ENCODE data around the gene L3HYPDH. TPM values are rescaled to one million over a fixed set of nuclear protein-coding genes. Genes with fewer than 3 reads are reported as not detected.

Gene L3HYPDH
- 14.0 and 15.9 TPM in 2 replicates for total RNA-seq

DNA sequence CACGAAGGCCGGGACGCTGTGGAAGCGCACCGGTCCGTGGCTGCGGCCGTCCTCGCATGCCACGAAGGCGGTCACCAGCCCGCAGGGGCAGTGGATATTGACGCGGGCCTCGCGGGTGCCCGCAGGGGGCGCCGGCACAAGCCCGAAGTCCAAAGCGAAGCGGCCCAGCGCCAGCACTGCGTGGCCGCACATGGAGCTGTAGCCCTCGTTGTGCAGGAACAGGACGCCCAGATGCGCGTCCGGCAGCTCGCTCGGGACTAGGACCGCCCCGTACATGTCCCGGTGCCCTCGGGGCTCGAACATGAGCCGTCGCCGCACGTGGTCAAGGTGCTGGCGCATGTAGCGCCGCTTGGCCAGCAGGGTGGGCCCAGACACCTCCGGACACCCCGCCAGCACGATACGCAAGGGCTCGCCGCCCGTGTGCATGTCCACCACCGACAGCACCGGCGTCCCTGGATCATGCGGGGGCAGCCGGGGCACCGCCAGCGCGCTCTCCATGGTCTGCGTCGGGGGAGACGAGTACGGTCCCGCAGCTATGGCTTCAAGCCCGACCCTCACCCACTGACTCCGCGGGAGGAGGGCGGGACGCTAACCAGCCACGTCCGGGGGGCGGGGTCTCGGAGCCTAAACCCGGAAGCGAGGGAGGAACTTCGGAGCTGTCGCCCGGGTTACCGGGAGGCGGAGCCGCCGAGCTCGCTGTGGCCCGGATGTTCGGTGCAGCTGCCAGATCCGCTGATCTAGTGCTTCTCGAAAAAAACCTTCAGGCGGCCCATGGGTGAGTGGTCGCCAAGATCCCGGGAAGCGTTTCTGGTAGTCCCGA is at the start of gene L3HYPDH, which contains the start of gene JKAMP:
Gene L3HYPDH, minus strand, starts transcription at position 590 of the 820 bp plus-strand sequence. Its CDS starts 92 bp downstream, at position 498.
Gene JKAMP, plus strand, starts transcription at position 699 of the 820 bp plus-strand sequence. Its CDS starts 73 bp downstream, at position 772.
- Mint-ChIP-seq H3K27me3 (ENCODE audit: insufficient read depth) (no peaks in the 10 kb centered on the region), H3K36me3 (ENCODE audit: low read depth) (peaks cover 18% of the 10 kb centered on the region), H3K27ac (peak within 1 kb of the TSS; percentile 90), H3K4me3 (peak within 1 kb of the TSS; percentile 94), H3K9me3 (no peaks in the 10 kb centered on the region), H3K4me1 (ENCODE audit: low read depth) (peaks cover 60% of the 10 kb centered on the region)
- peak; percentile 95 for DNase-seq (ENCODE audit: low spot score)
- intact Hi-C loops (cut with micrococcal nuclease): loop anchor here (1.0 to 5.0 kb wide), 10 partner anchors 19 to 1283 kb away; partner anchors contain the start of genes ACTR10, ARID4A, CCDC175 and DAAM1

DNA sequence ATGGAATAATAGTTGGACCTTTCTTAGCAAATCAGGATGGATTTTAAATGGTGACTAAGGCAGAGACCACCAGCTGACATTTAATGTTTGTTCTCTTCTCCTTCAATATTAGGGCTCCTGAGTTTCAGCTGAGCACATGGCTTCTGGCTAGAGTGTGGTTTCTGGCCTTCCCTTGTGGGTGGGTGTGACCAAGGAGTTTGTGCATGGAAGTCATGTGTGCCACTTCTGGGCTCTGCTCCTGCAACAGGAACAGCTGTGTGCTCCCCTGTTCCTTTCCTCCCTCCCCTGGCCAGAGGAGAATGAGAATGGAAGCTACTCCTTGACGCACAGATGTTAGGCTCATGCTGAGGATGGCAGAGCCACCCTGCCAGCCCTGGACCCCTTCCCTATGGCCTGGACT is 48.2 kb upstream of the L3HYPDH start:
- no peaks in the 10 kb centered on the region for H3K4me1 Mint-ChIP-seq (ENCODE audit: low read depth)
- no peak overlapping the region for H3K27ac Mint-ChIP-seq
- no peak overlapping the region for H3K4me3 Mint-ChIP-seq
- intact Hi-C loops (cut with micrococcal nuclease): no loop called here
- no peaks in the 10 kb centered on the region for H3K36me3 Mint-ChIP-seq (ENCODE audit: low read depth)
- H3K27me3 Mint-ChIP-seq (ENCODE audit: insufficient read depth): peaks cover 11% of the 10 kb centered on the region
- no peaks in the 10 kb centered on the region for H3K9me3 Mint-ChIP-seq
- DNase-seq (ENCODE audit: low spot score): no peak

DNA sequence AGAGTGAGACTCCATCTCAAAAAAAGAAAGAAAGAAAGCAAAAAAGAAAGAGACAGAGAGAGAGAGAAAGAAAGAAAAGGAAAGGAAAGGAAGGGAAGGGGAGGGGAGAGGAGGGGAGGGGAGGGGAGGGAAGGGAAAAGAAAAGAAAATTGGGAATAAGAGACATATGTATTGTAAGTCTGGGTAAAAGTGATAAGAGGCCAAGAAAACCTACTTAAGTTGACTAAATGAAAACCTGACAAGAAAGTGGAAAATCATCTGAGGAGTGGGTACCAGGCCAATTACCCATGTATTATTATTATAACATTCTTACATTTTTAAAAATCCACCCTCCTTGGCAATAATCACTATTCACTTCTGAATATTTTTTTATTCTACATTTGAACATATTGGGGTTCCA is 46.1 kb upstream of the L3HYPDH start:
- no peaks in the 10 kb centered on the region for H3K36me3 Mint-ChIP-seq (ENCODE audit: low read depth)
- no peak for DNase-seq (ENCODE audit: low spot score)
- intact Hi-C loops (cut with micrococcal nuclease): no loop called here
- H3K27me3 Mint-ChIP-seq (ENCODE audit: insufficient read depth): peaks cover 13% of the 10 kb centered on the region
- H3K9me3 Mint-ChIP-seq: no peaks in the 10 kb centered on the region
- no peaks in the 10 kb centered on the region for H3K4me1 Mint-ChIP-seq (ENCODE audit: low read depth)
- H3K4me3 Mint-ChIP-seq: no peak overlapping the region
- H3K27ac Mint-ChIP-seq: no peak overlapping the region

- no peaks in the 10 kb centered on the region for H3K9me3 Mint-ChIP-seq
- no peak overlapping the region for H3K4me3 Mint-ChIP-seq
- H3K36me3 Mint-ChIP-seq (ENCODE audit: low read depth): no peaks in the 10 kb centered on the region
These were observed 45.0 kb upstream of the L3HYPDH start for GRCh38 chr14:59529189-59529588.

DNA sequence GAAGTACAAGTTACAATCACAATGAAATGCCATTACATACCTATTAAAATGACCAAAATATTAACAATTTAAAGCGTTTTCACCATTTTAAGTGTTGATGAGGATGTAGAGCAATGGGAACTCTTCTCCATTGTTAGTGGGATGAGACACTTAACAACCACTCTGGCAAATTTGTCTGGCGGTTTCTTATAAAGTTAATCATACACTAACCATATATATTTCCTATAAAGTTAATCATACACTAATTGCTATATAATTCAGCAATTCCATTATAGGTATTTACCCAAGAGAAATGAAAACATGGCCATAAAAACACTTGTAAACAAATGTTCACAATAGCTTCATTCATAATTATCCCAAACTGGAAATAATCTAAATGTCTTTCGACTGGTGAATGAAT is 36.0 kb upstream of the L3HYPDH start:
- Mint-ChIP-seq H3K4me3 (no peak overlapping the region), H3K27me3 (ENCODE audit: insufficient read depth) (peaks cover 7% of the 10 kb centered on the region), H3K27ac (no peak overlapping the region), H3K4me1 (ENCODE audit: low read depth) (no peaks in the 10 kb centered on the region), H3K9me3 (no peaks in the 10 kb centered on the region), H3K36me3 (ENCODE audit: low read depth) (no peaks in the 10 kb centered on the region)
- intact Hi-C loops (cut with micrococcal nuclease): no loop called here
- DNase-seq (ENCODE audit: low spot score): no peak

More at GRCh38 chr14:59529189-59529588, 45.0 kb upstream of the L3HYPDH start:
- no peak overlapping the region for H3K27ac Mint-ChIP-seq
- intact Hi-C loops (cut with micrococcal nuclease): no loop called here
- H3K4me1 Mint-ChIP-seq (ENCODE audit: low read depth): no peaks in the 10 kb centered on the region
- DNase-seq (ENCODE audit: low spot score): no peak
- peaks cover 18% of the 10 kb centered on the region for H3K27me3 Mint-ChIP-seq (ENCODE audit: insufficient read depth)

DNA sequence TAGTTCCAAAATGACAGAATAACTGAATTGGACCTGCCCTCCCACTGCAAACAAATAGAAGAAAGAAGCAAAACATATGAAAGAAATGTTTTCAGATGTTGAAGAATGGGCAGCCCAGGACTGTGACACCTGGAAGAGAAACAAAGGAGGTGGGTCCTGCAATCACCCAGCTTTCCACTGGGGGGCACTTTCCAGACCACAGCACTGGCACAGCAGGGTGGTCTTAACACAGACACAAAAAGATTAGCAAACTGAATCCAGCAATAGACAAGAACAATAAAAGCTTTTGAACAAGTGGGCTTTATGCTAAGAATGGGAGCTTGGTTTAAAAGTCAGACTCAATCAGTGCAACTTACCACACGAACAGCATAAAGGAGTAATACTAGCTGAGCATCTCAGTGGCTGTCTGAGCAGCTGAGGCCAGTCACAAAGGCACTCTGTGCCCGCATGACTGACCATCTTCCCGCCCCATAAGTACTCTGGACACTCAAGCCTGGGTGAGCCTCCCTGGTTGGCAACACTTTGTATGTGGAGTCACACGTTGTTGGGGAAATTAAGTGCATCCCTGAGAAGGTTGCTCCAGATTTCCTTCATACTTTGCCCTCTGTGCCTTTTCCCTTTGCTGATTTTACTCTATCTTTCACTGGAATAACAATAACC is 27.8 kb upstream of the L3HYPDH start:
- Mint-ChIP-seq H3K4me3 (no peak overlapping the region), H3K36me3 (ENCODE audit: low read depth) (peaks cover 1% of the 10 kb centered on the region), H3K4me1 (ENCODE audit: low read depth) (no peaks in the 10 kb centered on the region), H3K27ac (no peak overlapping the region), H3K9me3 (no peaks in the 10 kb centered on the region), H3K27me3 (ENCODE audit: insufficient read depth) (peaks cover 13% of the 10 kb centered on the region)
- no peak for DNase-seq (ENCODE audit: low spot score)
- intact Hi-C loops (cut with micrococcal nuclease): no loop called here

DNA sequence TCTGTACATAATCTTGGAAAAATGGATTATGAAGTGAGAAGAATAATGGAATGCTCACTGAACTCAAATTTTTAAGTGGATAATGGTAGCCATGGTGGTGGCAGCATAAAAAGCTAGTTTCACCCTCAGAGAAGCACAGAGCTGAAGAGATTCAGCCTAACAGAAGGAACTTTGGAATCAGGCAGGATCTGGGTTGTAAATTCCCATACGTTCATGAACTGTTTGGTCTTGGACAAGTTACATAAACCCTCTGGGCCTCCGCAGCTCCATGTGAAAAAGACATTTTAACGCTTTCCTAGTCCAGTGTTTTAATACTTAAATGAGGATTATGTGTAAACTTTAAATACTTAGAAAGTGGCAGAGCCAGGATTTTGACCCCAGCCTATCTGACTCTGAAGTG is 26.8 kb upstream of the L3HYPDH start:
- H3K27ac Mint-ChIP-seq: no peak overlapping the region
- no peaks in the 10 kb centered on the region for H3K4me1 Mint-ChIP-seq (ENCODE audit: low read depth)
- H3K27me3 Mint-ChIP-seq (ENCODE audit: insufficient read depth): peaks cover 10% of the 10 kb centered on the region
- intact Hi-C loops (cut with micrococcal nuclease): no loop called here
- no peak overlapping the region for H3K4me3 Mint-ChIP-seq
- no peaks in the 10 kb centered on the region for H3K9me3 Mint-ChIP-seq
- no peak for DNase-seq (ENCODE audit: low spot score)
- peaks cover 2% of the 10 kb centered on the region for H3K36me3 Mint-ChIP-seq (ENCODE audit: low read depth)

GRCh38 chr14:59510001-59510400 is 25.8 kb upstream of the L3HYPDH start:
- Mint-ChIP-seq H3K4me3 (no peak overlapping the region), H3K4me1 (ENCODE audit: low read depth) (no peaks in the 10 kb centered on the region), H3K27me3 (ENCODE audit: insufficient read depth) (peaks cover 9% of the 10 kb centered on the region), H3K36me3 (ENCODE audit: low read depth) (peaks cover 2% of the 10 kb centered on the region), H3K9me3 (no peaks in the 10 kb centered on the region), H3K27ac (no peak overlapping the region)
- intact Hi-C loops (cut with micrococcal nuclease): no loop called here
- DNase-seq (ENCODE audit: low spot score): no peak

- intact Hi-C loops (cut with micrococcal nuclease): no loop called here
- Mint-ChIP-seq H3K4me3 (no peak overlapping the region), H3K36me3 (ENCODE audit: low read depth) (peaks cover 4% of the 10 kb centered on the region), H3K27ac (no peak overlapping the region), H3K4me1 (ENCODE audit: low read depth) (peaks cover 4% of the 10 kb centered on the region), H3K9me3 (no peaks in the 10 kb centered on the region), H3K27me3 (ENCODE audit: insufficient read depth) (peaks cover 6% of the 10 kb centered on the region)
- no peak for DNase-seq (ENCODE audit: low spot score)
These were observed 24.9 kb upstream of the L3HYPDH start for GRCh38 chr14:59509101-59509500.

DNA sequence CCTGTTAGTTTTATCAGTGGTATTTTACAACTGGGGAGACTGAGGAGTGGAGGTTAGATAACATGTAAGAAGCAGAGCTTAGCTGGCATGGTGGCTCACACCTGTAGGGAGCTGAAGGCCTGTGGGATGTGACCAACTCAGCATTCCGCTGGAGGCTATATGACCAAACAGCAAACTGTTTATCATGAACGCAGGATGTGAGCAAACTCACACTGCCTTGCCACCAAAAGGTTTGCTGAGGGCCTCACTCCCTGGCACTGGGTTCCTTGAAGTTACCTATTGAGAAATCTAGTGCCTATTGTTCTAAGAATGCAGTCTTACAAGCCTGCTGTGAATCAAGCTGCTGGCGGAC is 23.5 kb upstream of the L3HYPDH start:
- H3K4me3 Mint-ChIP-seq: no peak overlapping the region

GRCh38 chr14:59507063-59507751 is 23.0 kb upstream of the L3HYPDH start:
- peaks cover 6% of the 10 kb centered on the region for H3K27me3 Mint-ChIP-seq (ENCODE audit: insufficient read depth)
- H3K4me1 Mint-ChIP-seq (ENCODE audit: low read depth): peaks cover 4% of the 10 kb centered on the region
- H3K9me3 Mint-ChIP-seq: no peaks in the 10 kb centered on the region
- no peak overlapping the region for H3K4me3 Mint-ChIP-seq
- peaks cover 9% of the 10 kb centered on the region for H3K36me3 Mint-ChIP-seq (ENCODE audit: low read depth)
- no peak overlapping the region for H3K27ac Mint-ChIP-seq
- intact Hi-C loops (cut with micrococcal nuclease): loop anchor here (1.0 kb wide), 3 partner anchors 69 to 677 kb away; partner anchors contain the start of gene CCDC175
- DNase-seq (ENCODE audit: low spot score): peak; percentile 34

More for the DNA sequence above, 23.5 kb upstream of the L3HYPDH start:
- Mint-ChIP-seq H3K4me1 (ENCODE audit: low read depth) (peaks cover 4% of the 10 kb centered on the region), H3K27me3 (ENCODE audit: insufficient read depth) (peaks cover 6% of the 10 kb centered on the region), H3K9me3 (no peaks in the 10 kb centered on the region), H3K36me3 (ENCODE audit: low read depth) (peaks cover 5% of the 10 kb centered on the region), H3K27ac (no peak overlapping the region)
- intact Hi-C loops (cut with micrococcal nuclease): loop anchor here (1.0 kb wide), 3 partner anchors 69 to 677 kb away; partner anchors contain the start of gene CCDC175
- no peak for DNase-seq (ENCODE audit: low spot score)

- intact Hi-C loops (cut with micrococcal nuclease): no loop called here
- H3K27ac Mint-ChIP-seq: no peak overlapping the region
- no peaks in the 10 kb centered on the region for H3K27me3 Mint-ChIP-seq (ENCODE audit: insufficient read depth)
- no peaks in the 10 kb centered on the region for H3K9me3 Mint-ChIP-seq
- H3K36me3 Mint-ChIP-seq (ENCODE audit: low read depth): peaks cover 17% of the 10 kb centered on the region
- H3K4me1 Mint-ChIP-seq (ENCODE audit: low read depth): peaks cover 4% of the 10 kb centered on the region
- no peak for DNase-seq (ENCODE audit: low spot score)
- no peak overlapping the region for H3K4me3 Mint-ChIP-seq
These were observed 19.0 kb upstream of the L3HYPDH start for GRCh38 chr14:59503256-59503655.

All from activated T-helper 1 cell treated with anti-CD3 and anti-CD28 coated beads, Interleukin-12 subunit alpha, Interleukin-12 subunit beta, Interleukin-2, Interleukin-4 antibody, amounts not matched to agents 30 ng/mL and 10 ng/mL and 1 ng/mL, durations not matched to agents 14 hours and 24 hours and 36 hours (primary cell).